Esophagus squamous epithelium (tissue), 4 donors: ENCODE results near the gene PCSK5.

Experiments
- CTCF ChIP-seq, 6 experiments: fragments of 450-650 bp in 4 of 6; fragments of 200-600 bp in 2 of 6; sonication (generic) in 2 of 6; IDR thresholded peaks; one replicate each; pipeline ENCODE4 v1.5.1; 2016 to 2019; ENCODE audit warnings: antibody characterized with exemption in 6 of 6, mild to moderate bottlenecking in 4 of 6, moderate library complexity in 4 of 6
- POLR2A ChIP-seq, 4 donors: fragments of 450-650 bp; IDR thresholded peaks; one replicate each; pipeline ENCODE4 v1.6.1; 2017; ENCODE audit warnings: antibody characterized with exemption in 4 of 4, mild to moderate bottlenecking in 4 of 4, moderate library complexity in 3 of 4

DNA sequence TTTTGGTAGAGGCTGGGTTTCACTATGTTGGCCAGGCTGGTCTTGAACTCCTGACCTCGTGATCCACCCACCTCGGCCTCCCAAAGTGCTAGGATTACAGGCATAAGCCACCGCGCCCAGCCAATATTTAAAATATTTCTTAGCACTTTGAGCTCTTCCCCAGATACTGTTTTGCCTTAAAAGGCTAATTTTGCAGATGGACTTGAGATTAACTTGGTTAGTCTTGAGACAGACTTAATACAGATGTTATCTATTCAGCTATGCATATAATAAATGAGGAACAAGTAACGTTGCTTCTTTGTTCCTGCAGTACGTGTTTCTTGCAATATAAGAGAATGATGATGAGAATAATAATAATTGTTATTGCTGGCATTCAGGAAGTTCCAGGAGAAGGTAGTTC, 56.3 kb downstream of the PCSK5 start:
- TF ChIP-seq CTCF (IDR thresholded peaks at IDR 0.05), result no peak
- TF ChIP-seq POLR2A (IDR thresholded peaks at IDR 0.05), result no peak
